ENCODE measurements around the gene ISYNA1.
A peak's percentile ranks its signal among the peaks of the same experiment; 100 is the strongest.

GRCh38 chr19:18469069-18469846 is 31.3 kb upstream of the ISYNA1 start:
- no peak for TF ChIP-seq MAX (IDR thresholded peaks at IDR 0.05)
- TF ChIP-seq REST (IDR thresholded peaks at IDR 0.05; ENCODE audit: low read depth), result no peak
- no peak for TF ChIP-seq EGR1 (IDR thresholded peaks at IDR 0.05)
- TF ChIP-seq TEAD4 (IDR thresholded peaks at IDR 0.05), result no peak
- TF ChIP-seq EP300 (IDR thresholded peaks at IDR 0.05; ENCODE audit: borderline replicate concordance), result no peak
- TF ChIP-seq, protein P1, sequence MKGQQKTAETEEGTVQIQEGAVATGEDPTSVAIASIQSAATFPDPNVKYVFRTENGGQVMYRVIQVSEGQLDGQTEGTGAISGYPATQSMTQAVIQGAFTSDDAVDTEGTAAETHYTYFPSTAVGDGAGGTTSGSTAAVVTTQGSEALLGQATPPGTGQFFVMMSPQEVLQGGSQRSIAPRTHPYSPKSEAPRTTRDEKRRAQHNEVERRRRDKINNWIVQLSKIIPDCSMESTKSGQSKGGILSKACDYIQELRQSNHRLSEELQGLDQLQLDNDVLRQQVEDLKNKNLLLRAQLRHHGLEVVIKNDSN (IDR thresholded peaks at IDR 0.05), result no peak
- TF ChIP-seq TAF1 (IDR thresholded peaks at IDR 0.05; ENCODE audit: low read depth), result no peak
- TF ChIP-seq TCF12 (IDR thresholded peaks at IDR 0.05; ENCODE audit: low read depth), result no peak
- TF ChIP-seq NFIC (IDR thresholded peaks at IDR 0.05), result no peak
- no peak for TF ChIP-seq YY1 (IDR thresholded peaks at IDR 0.05; ENCODE audit: low read depth)
- peak; percentile 43; the same call in 1 of the 2 replicates for TF ChIP-seq RAD21 (IDR thresholded peaks at IDR 0.05; ENCODE audit: low read depth)
- no peak for TF ChIP-seq CREB1 (IDR thresholded peaks at IDR 0.05; ENCODE audit: low read depth)
